HG03442 (cell line): Measurements from ENCODE around the gene DNAJC3.
A peak's percentile ranks its signal among the peaks of the same experiment; 100 is the strongest.

ENCODE experiments used
- ATAC-seq: cut with Tn5 transposase; IDR thresholded peaks from one replicate; pipeline ENCODE4 v1.9.1; 2021; ENCODE audit warnings: mild to moderate bottlenecking, moderate library complexity; ENCODE audit not compliant: unreplicated experiment

Gene DNAJC3

GRCh38 chr13:95833719-95834118 is 156.8 kb downstream of the DNAJC3 start:
- no peak for ATAC-seq

GRCh38 chr13:95834134-95834765 is 157.3 kb downstream of the DNAJC3 start:
- ATAC-seq, result peak; percentile 86

GRCh38 chr13:95841894-95842293 is 165.0 kb downstream of the DNAJC3 start:
- no peak for ATAC-seq

GRCh38 chr13:95842898-95843297 is 166.0 kb downstream of the DNAJC3 start:
- ATAC-seq, result no peak
